DLD1 (cell line): ENCODE measurements around the gene DCC.

Source experiments
- in situ Hi-C: cut with HindIII; loops from 2 replicates; pipeline ENCODE4 v1.10.0; 2017; ENCODE audit warnings: low sequenced_read_pairs

Gene DCC

GRCh38 chr18:52577795-52578194, 237.8 kb downstream of the DCC start:
- in situ Hi-C loops = no loop called here

GRCh38 chr18:52582061-52582460, 242.1 kb downstream of the DCC start:
- in situ Hi-C loops = no loop called here

GRCh38 chr18:52582516-52582915, 242.5 kb downstream of the DCC start:
- in situ Hi-C loops = no loop called here

GRCh38 chr18:52588931-52589330, 248.9 kb downstream of the DCC start:
- in situ Hi-C loops = no loop called here

- in situ Hi-C loops = no loop called here
Measured at GRCh38 chr18:52596748-52597435, 256.9 kb downstream of the DCC start.

GRCh38 chr18:52598921-52599320, 258.9 kb downstream of the DCC start:
- in situ Hi-C loops = no loop called here

GRCh38 chr18:52602820-52603219, 262.8 kb downstream of the DCC start:
- in situ Hi-C loops = no loop called here

GRCh38 chr18:52605345-52605744, 265.3 kb downstream of the DCC start:
- in situ Hi-C loops = no loop called here

- in situ Hi-C loops = no loop called here
Measured at GRCh38 chr18:52607985-52608384, 268.0 kb downstream of the DCC start.

- in situ Hi-C loops = no loop called here
Measured at GRCh38 chr18:52610451-52611115, 270.6 kb downstream of the DCC start.

GRCh38 chr18:52612406-52612805, 272.4 kb downstream of the DCC start:
- in situ Hi-C loops = no loop called here

GRCh38 chr18:52615321-52615720, 275.3 kb downstream of the DCC start:
- in situ Hi-C loops = no loop called here

- in situ Hi-C loops = no loop called here
Measured at GRCh38 chr18:52615943-52616342, 275.9 kb downstream of the DCC start.

- in situ Hi-C loops = no loop called here
Measured at GRCh38 chr18:52617931-52618330, 277.9 kb downstream of the DCC start.

- in situ Hi-C loops = no loop called here
Measured at GRCh38 chr18:52620926-52621439, 281.0 kb downstream of the DCC start.

GRCh38 chr18:52624702-52625101, 284.7 kb downstream of the DCC start:
- in situ Hi-C loops = no loop called here

- in situ Hi-C loops = no loop called here
Measured at GRCh38 chr18:52636536-52636935, 296.5 kb downstream of the DCC start.

GRCh38 chr18:52648201-52648600, 308.2 kb downstream of the DCC start:
- in situ Hi-C loops = no loop called here

GRCh38 chr18:52652391-52652790, 312.4 kb downstream of the DCC start:
- in situ Hi-C loops = no loop called here

GRCh38 chr18:52657043-52657805, 317.2 kb downstream of the DCC start:
- in situ Hi-C loops = no loop called here

GRCh38 chr18:52667463-52668065, 327.6 kb downstream of the DCC start:
- in situ Hi-C loops = no loop called here
